Vagina (tissue), 2 donors: ENCODE results near the gene F10. TPM values are rescaled to one million over a fixed set of nuclear protein-coding genes. Genes with fewer than 3 reads are reported as not detected.

ENCODE experiments used
- DNase-seq, 2 donors: peaks; one replicate each; pipeline ENCODE4 v3.0.0-alpha.2; 2017; ENCODE audit errors: extremely low spot score in 2 of 2
- H3K27ac ChIP-seq: fragments of 200-600 bp; sonication (generic); one replicate; pipeline ENCODE4 v1.5.1; 2019
- H3K27me3 ChIP-seq: fragments of 200-600 bp; sonication (generic); one replicate; pipeline ENCODE4 v1.5.1; 2019
- H3K36me3 ChIP-seq, 2 donors: fragments of 200-600 bp; sonication (generic); one replicate each; pipeline ENCODE4 v1.5.1; 2017 to 2019
- H3K4me1 ChIP-seq: fragments of 200-600 bp; sonication (generic); one replicate; pipeline ENCODE4 v1.5.1; 2019
- H3K4me3 ChIP-seq, 2 donors: fragments of 200-600 bp; sonication (generic); 1 replicate in 1 of 2; 2 replicates in 1 of 2; pipeline ENCODE4 v1.5.1; 2016 to 2019
- H3K9me3 ChIP-seq: fragments of 200-600 bp; sonication (generic); one replicate; pipeline ENCODE4 v1.5.1; 2019
- CTCF ChIP-seq, 3 experiments: fragments of 450-650 bp in 2 of 3; fragments of 200-600 bp in 1 of 3; sonication (generic) in 1 of 3; IDR thresholded peaks; one replicate each; pipeline ENCODE4 v1.5.1; 2017 to 2019; ENCODE audit warnings: antibody characterized with exemption in 3 of 3, mild to moderate bottlenecking in 2 of 3, moderate library complexity in 2 of 3
- POLR2A ChIP-seq, 2 donors: fragments of 450-650 bp; IDR thresholded peaks; one replicate each; pipeline ENCODE4 v1.6.1; 2017; ENCODE audit warnings: antibody characterized with exemption in 2 of 2, mild to moderate bottlenecking in 2 of 2, moderate library complexity in 2 of 2
- POLR2AphosphoS5 ChIP-seq, 2 donors: sonication (generic); formaldehyde crosslinking; IDR thresholded peaks; one replicate each; pipeline ENCODE4 v1.9.0; 2017; ENCODE audit warnings: antibody characterized with exemption in 2 of 2, mild to moderate bottlenecking in 2 of 2, low read depth in 1 of 2; ENCODE audit not compliant: insufficient read depth in 1 of 2
- intact Hi-C: fragments of 100-400 bp; cut with DNase I; formaldehyde crosslinking; loops from one replicate; pipeline ENCODE4 v1.15.1; 2023
- total RNA-seq: library from RNA; depleted of rRNA; stranded (reverse); fragments of >200 nt; gene quantifications from one replicate; pipeline ENCODE4 v1.2.3, GENCODE V29; 2016

Gene F10
- total RNA-seq, 1 donor from 2014 or later: 16.7 TPM

GRCh38 chr13:113137691-113138298 is 15.2 kb downstream of the F10 start:
- DNase-seq: no peak
- Histone ChIP-seq H3K4me1 (no peaks in the 10 kb centered on the region), H3K4me3 (no peak overlapping the region), H3K36me3 (peaks cover 0 to 7% of the 10 kb centered on the region in 2 donors), H3K27ac (no peak overlapping the region), H3K27me3 (no peaks in the 10 kb centered on the region), H3K9me3 (no peaks in the 10 kb centered on the region)
- no peak for TF ChIP-seq POLR2A (IDR thresholded peaks at IDR 0.05)
- TF ChIP-seq POLR2AphosphoS5 (IDR thresholded peaks at IDR 0.05; ENCODE audit: insufficient read depth in 1 of 2, low read depth in 1 of 2): no peak
- TF ChIP-seq CTCF (IDR thresholded peaks at IDR 0.05): no peak
- intact Hi-C loops: no loop called here

- Histone ChIP-seq H3K9me3 (no peaks in the 10 kb centered on the region), H3K27me3 (no peaks in the 10 kb centered on the region), H3K36me3 (peaks cover 0 to 7% of the 10 kb centered on the region in 2 donors), H3K27ac (no peak overlapping the region), H3K4me3 (no peak overlapping the region), H3K4me1 (no peaks in the 10 kb centered on the region)
- intact Hi-C loops: no loop called here
- TF ChIP-seq CTCF (IDR thresholded peaks at IDR 0.05): no peak
- no peak for TF ChIP-seq POLR2AphosphoS5 (IDR thresholded peaks at IDR 0.05; ENCODE audit: insufficient read depth in 1 of 2, low read depth in 1 of 2)
- no peak for TF ChIP-seq POLR2A (IDR thresholded peaks at IDR 0.05)
- no peak for DNase-seq
These were observed 16.4 kb downstream of the F10 start for GRCh38 chr13:113138792-113139551.

GRCh38 chr13:113139577-113139976 is 17.0 kb downstream of the F10 start:
- Histone ChIP-seq H3K9me3 (no peaks in the 10 kb centered on the region), H3K27me3 (no peaks in the 10 kb centered on the region), H3K27ac (no peak overlapping the region), H3K4me1 (no peaks in the 10 kb centered on the region), H3K36me3 (peaks cover 0 to 7% of the 10 kb centered on the region in 2 donors), H3K4me3 (no peak overlapping the region)
- intact Hi-C loops: no loop called here
- TF ChIP-seq POLR2AphosphoS5 (IDR thresholded peaks at IDR 0.05; ENCODE audit: insufficient read depth in 1 of 2, low read depth in 1 of 2) (no peak), POLR2A (IDR thresholded peaks at IDR 0.05) (no peak), CTCF (IDR thresholded peaks at IDR 0.05) (no peak)
- DNase-seq: no peak

- Histone ChIP-seq H3K36me3 (peaks cover 0 to 7% of the 10 kb centered on the region in 2 donors), H3K4me1 (no peaks in the 10 kb centered on the region), H3K9me3 (no peaks in the 10 kb centered on the region), H3K27ac (no peak overlapping the region), H3K4me3 (no peak overlapping the region), H3K27me3 (no peaks in the 10 kb centered on the region)
- TF ChIP-seq CTCF (IDR thresholded peaks at IDR 0.05): no peak
- TF ChIP-seq POLR2AphosphoS5 (IDR thresholded peaks at IDR 0.05; ENCODE audit: insufficient read depth in 1 of 2, low read depth in 1 of 2): no peak
- TF ChIP-seq POLR2A (IDR thresholded peaks at IDR 0.05): no peak
- no peak for DNase-seq
- intact Hi-C loops: no loop called here
These were observed 18.3 kb downstream of the F10 start for GRCh38 chr13:113140677-113141600.
